Stimulated activated CD4-positive, alpha-beta T cell treated with anti-CD3 and anti-CD28 coated beads, Interleukin-4, amount 100 ng/mL, for 1 hour (primary cell): ENCODE results near the gene RFFL.
A peak's percentile ranks its signal among the peaks of the same experiment; 100 is the strongest.

Experiments
- DNase-seq: peaks from one replicate; pipeline ENCODE4 v3.0.0-alpha.2; 2020

The RFFL gene

GRCh38 chr17:35079547-35080423 is 16.3 kb upstream of the RFFL start:
- DNase-seq, result no peak

GRCh38 chr17:35076874-35077273 is 13.4 kb upstream of the RFFL start:
- no peak for DNase-seq

- no peak for DNase-seq
Measured at GRCh38 chr17:35074711-35075707, 11.5 kb upstream of the RFFL start.

- DNase-seq, result no peak
Measured at GRCh38 chr17:35073991-35074627, 10.6 kb upstream of the RFFL start.

- no peak for DNase-seq
Measured at GRCh38 chr17:35073183-35073790, 9.8 kb upstream of the RFFL start.

- DNase-seq, result no peak
Measured at GRCh38 chr17:35069311-35069710, 5.8 kb upstream of the RFFL start.

- no peak for DNase-seq
Measured at GRCh38 chr17:35068249-35068648, 4.7 kb upstream of the RFFL start.

GRCh38 chr17:35065880-35066279 is 2.4 kb upstream of the RFFL start:
- DNase-seq, result no peak

- no peak for DNase-seq
Measured at GRCh38 chr17:35064516-35065215, 1.2 kb upstream of the RFFL start.

GRCh38 chr17:35062308-35062707 is 1.2 kb downstream of the RFFL start:
- DNase-seq, result no peak

- DNase-seq, result no peak
Measured at GRCh38 chr17:35057332-35057915, 6.1 kb downstream of the RFFL start.

GRCh38 chr17:35056013-35056412 is 7.5 kb downstream of the RFFL start:
- no peak for DNase-seq

GRCh38 chr17:35053204-35053603 is 10.3 kb downstream of the RFFL start:
- no peak for DNase-seq

- DNase-seq, result no peak
Measured at GRCh38 chr17:35052780-35053179, 10.7 kb downstream of the RFFL start.

GRCh38 chr17:35052241-35052610 is 11.3 kb downstream of the RFFL start:
- no peak for DNase-seq

- DNase-seq, result no peak
Measured at GRCh38 chr17:35051579-35052240, 11.8 kb downstream of the RFFL start.

- DNase-seq, result no peak
Measured at GRCh38 chr17:35051183-35051578, 12.3 kb downstream of the RFFL start.

GRCh38 chr17:35050170-35050569 is 13.3 kb downstream of the RFFL start:
- no peak for DNase-seq

- no peak for DNase-seq
Measured at GRCh38 chr17:35048685-35049379, 14.7 kb downstream of the RFFL start.

GRCh38 chr17:35046740-35047283 is 16.7 kb downstream of the RFFL start:
- peak; percentile 33 for DNase-seq
